Measurements from ENCODE around the gene MITF. TPM values are rescaled to one million over a fixed set of nuclear protein-coding genes. Genes with fewer than 3 reads are reported as not detected.

The MITF gene
- total and polyA plus RNA-seq, 2 of the 4 experiments (the other 2 are of a cell fraction): 6.5 to 16.7 TPM

GRCh38 chr3:69936266-69936665 lies 197.0 kb downstream of the MITF start:
- H3K4me2 ChIP-seq (ENCODE audit: low read depth, low read length): no peak overlapping the region
- ChIA-PET POLR2A (ENCODE audit: unreplicated experiment) (no interaction called here), CTCF (interaction anchor here (0.6 kb wide), 1 partner anchor 62 kb away, joined by 3 read pairs; no protein-coding TSS in a partner anchor)
- H3K9ac ChIP-seq (ENCODE audit: low read depth, low read length): no peak overlapping the region
- H3K56ac ChIP-seq (ENCODE audit: extremely low read depth, insufficient read depth, low read length): no peak overlapping the region
- no peak for TF ChIP-seq MAZ (IDR thresholded peaks at IDR 0.05; ENCODE audit: borderline replicate concordance, low read depth, low read length)
- H2BK5ac ChIP-seq (ENCODE audit: low read depth, low read length, poor library complexity, severe bottlenecking): peak overlapping the region; percentile 72
- BruUV-seq (replicated peaks): no TSS peak
- H3K4me1 ChIP-seq (ENCODE audit: control insufficient read depth, insufficient read depth, low read length): peaks cover 12% of the 10 kb centered on the region
- intact Hi-C loops (cut with micrococcal nuclease) (no loop called here), dilution Hi-C loops (cut with HindIII; ENCODE audit: low sequenced_read_pairs, unreplicated experiment) (loop anchor here (25.0 kb wide), 1 partner anchor 249 kb away; no protein-coding TSS in a partner anchor), in situ Hi-C loops (cut with MboI; ENCODE audit: low sequenced_read_pairs) (no loop called here)
- peaks cover 7% of the 10 kb centered on the region for H3K9me1 ChIP-seq (ENCODE audit: insufficient read depth, low read length)
- H2BK20ac ChIP-seq (ENCODE audit: low read depth, low read length): no peak overlapping the region
- H3K14ac ChIP-seq (replicated peaks; ENCODE audit: low read depth, low read length): no peak overlapping the region
- no peak overlapping the region for H3K4ac ChIP-seq (ENCODE audit: low read depth, low read length)
- no CpG with 5 or more reads among the region's 6 CpGs for WGBS, 2 experiments (ENCODE audit: extremely low coverage in 2 of 2, insufficient read length in 1 of 2)
- H4K20me1 ChIP-seq (ENCODE audit: insufficient read depth, low read length): no peaks in the 10 kb centered on the region
- peaks cover 7 to 26% of the 10 kb centered on the region in 2 experiments; a peak in 1 of 4 replicates for H3K79me1 ChIP-seq (ENCODE audit: low read depth in 1 of 2, low read length in 2 of 2)
- no peak overlapping the region for H3K27ac ChIP-seq (ENCODE audit: insufficient read depth, low read length)
- no peaks in the 10 kb centered on the region for H3K9me3 ChIP-seq (ENCODE audit: control insufficient read depth, insufficient read depth, low read length)
- H4K5ac ChIP-seq (ENCODE audit: low read depth, low read length): peak overlapping the region; percentile 73; the same call in 1 of the 2 replicates
- no peak overlapping the region for H2BK15ac ChIP-seq (ENCODE audit: low read depth, low read length)
- H3K18ac ChIP-seq (ENCODE audit: low read depth, low read length): peak overlapping the region; percentile 79; the same call in 1 of the 2 replicates
- H2AK9ac ChIP-seq (replicated peaks; ENCODE audit: low read depth, low read length, poor library complexity): no peak overlapping the region
- H3K27me3 ChIP-seq (ENCODE audit: control insufficient read depth, insufficient read depth, low read length): no peaks in the 10 kb centered on the region
- H2AFZ ChIP-seq (replicated peaks; ENCODE audit: low read length, poor library complexity): no peak overlapping the region
- H3K4me3 ChIP-seq (ENCODE audit: insufficient read depth, low read depth, low read length): no peak overlapping the region
- 0 out of 2 replicates have a peak overlapping the region, but pooled peaks have one; percentile 16 for H4K91ac ChIP-seq (ENCODE audit: insufficient read depth, low read depth, low read length)
- DNase-seq: no peak
- H2BK120ac ChIP-seq (ENCODE audit: low read depth, low read length): 0 out of 2 replicates have a peak overlapping the region, but pooled peaks have one; percentile 10
- no peak overlapping the region for H2AK5ac ChIP-seq (ENCODE audit: low read depth, low read length)
- H3K23ac ChIP-seq (ENCODE audit: low read depth, low read length): no peak overlapping the region
- no peak overlapping the region for H4K8ac ChIP-seq (ENCODE audit: low read depth in 2 of 2, low read length in 2 of 2)
- peaks cover 8% of the 10 kb centered on the region for H3K36me3 ChIP-seq (ENCODE audit: control insufficient read depth, insufficient read depth, low read length)
- no peak for ATAC-seq (ENCODE audit: low read depth)

Data from IMR-90 (cell line).